ENCODE data around the gene TUBA8.

- TF ChIP-seq, protein P1, sequence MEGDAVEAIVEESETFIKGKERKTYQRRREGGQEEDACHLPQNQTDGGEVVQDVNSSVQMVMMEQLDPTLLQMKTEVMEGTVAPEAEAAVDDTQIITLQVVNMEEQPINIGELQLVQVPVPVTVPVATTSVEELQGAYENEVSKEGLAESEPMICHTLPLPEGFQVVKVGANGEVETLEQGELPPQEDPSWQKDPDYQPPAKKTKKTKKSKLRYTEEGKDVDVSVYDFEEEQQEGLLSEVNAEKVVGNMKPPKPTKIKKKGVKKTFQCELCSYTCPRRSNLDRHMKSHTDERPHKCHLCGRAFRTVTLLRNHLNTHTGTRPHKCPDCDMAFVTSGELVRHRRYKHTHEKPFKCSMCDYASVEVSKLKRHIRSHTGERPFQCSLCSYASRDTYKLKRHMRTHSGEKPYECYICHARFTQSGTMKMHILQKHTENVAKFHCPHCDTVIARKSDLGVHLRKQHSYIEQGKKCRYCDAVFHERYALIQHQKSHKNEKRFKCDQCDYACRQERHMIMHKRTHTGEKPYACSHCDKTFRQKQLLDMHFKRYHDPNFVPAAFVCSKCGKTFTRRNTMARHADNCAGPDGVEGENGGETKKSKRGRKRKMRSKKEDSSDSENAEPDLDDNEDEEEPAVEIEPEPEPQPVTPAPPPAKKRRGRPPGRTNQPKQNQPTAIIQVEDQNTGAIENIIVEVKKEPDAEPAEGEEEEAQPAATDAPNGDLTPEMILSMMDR (IDR thresholded peaks at IDR 0.05): no peak
- no peak for TF ChIP-seq POLR2A (IDR thresholded peaks at IDR 0.05)
These were observed 3.2 kb downstream of the TUBA8 start for GRCh38 chr22:18113680-18114394.

All from tibial nerve (tissue), 3 donors.